Subcutaneous abdominal adipose tissue (tissue), 5 donors: Measurements from ENCODE around the gene PHF2.

ENCODE experiments used
- H3K27ac ChIP-seq: one replicate; pipeline ENCODE4 v1.7.0; 2013; ENCODE audit warnings: low read depth, mild to moderate bottlenecking, inconsistent platforms, low read length, moderate library complexity
- H3K27me3 ChIP-seq, 5 donors: one replicate each; pipeline ENCODE4 v1.7.0; 2013; ENCODE audit warnings: low read length in 5 of 5, inconsistent platforms in 1 of 5; ENCODE audit not compliant: control insufficient read depth in 5 of 5, insufficient read depth in 4 of 5
- H3K36me3 ChIP-seq, 5 donors: one replicate each; pipeline ENCODE4 v1.7.0; 2013; ENCODE audit warnings: low read length in 5 of 5; ENCODE audit not compliant: control insufficient read depth in 5 of 5, insufficient read depth in 5 of 5
- H3K4me1 ChIP-seq, 5 donors: one replicate each; pipeline ENCODE4 v1.7.0; 2013; ENCODE audit warnings: low read length in 5 of 5, mild to moderate bottlenecking in 3 of 5, moderate library complexity in 1 of 5; ENCODE audit not compliant: control insufficient read depth in 5 of 5, insufficient read depth in 5 of 5
- H3K4me3 ChIP-seq, 5 donors: one replicate each; pipeline ENCODE4 v1.7.0; 2013; ENCODE audit warnings: low read length in 5 of 5, low read depth in 1 of 5
- H3K9ac ChIP-seq, 5 donors: one replicate each; pipeline ENCODE4 v1.7.0; 2013; ENCODE audit warnings: low read length in 5 of 5, mild to moderate bottlenecking in 4 of 5, moderate library complexity in 3 of 5
- H3K9me3 ChIP-seq, 5 donors: one replicate each; pipeline ENCODE4 v1.7.0; 2013; ENCODE audit warnings: low read length in 5 of 5; ENCODE audit not compliant: control insufficient read depth in 5 of 5
- donor health status: healthy.
- donor health status: healthy.
- donor health status: healthy.
- donor health status: healthy.
- donor health status: healthy.

PHF2 gene

DNA sequence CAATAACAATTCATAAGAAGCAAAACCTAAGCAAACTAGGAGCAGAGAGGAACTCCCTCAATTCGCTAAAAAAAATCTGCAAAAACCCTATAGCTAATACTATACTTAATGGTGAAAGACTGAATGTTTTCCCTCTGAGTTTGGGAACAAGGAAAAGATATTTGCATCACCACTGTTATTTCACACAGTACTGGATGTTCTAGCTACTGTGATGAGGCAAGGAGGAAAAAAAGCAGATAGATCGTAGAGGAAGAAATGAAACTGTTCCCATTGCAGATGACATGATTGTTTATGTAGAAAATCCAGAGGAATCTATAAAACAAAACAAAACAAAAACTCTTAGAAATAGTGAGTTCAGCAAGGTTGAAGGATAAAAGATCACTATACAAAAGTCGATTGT is 116.7 kb downstream of the PHF2 start:
- peaks cover 0 to 3% (median 0%) of the 10 kb centered on the region in 5 donors for H3K27me3 ChIP-seq
- no peaks in the 10 kb centered on the region for H3K36me3 ChIP-seq
- no peak overlapping the region for H3K9ac ChIP-seq
- H3K4me1 ChIP-seq = no peaks in the 10 kb centered on the region
- H3K27ac ChIP-seq = no peak overlapping the region
- H3K9me3 ChIP-seq = peaks cover 15 to 30% (median 19%) of the 10 kb centered on the region in 5 donors
- H3K4me3 ChIP-seq = no peak overlapping the region

GRCh38 chr9:93697352-93698139 is 121.2 kb downstream of the PHF2 start:
- Histone ChIP-seq H3K4me3 (no peak overlapping the region), H3K4me1 (no peaks in the 10 kb centered on the region), H3K9ac (no peak overlapping the region), H3K27me3 (peaks cover 0 to 6% (median 0%) of the 10 kb centered on the region in 5 donors), H3K27ac (no peak overlapping the region), H3K9me3 (peaks cover 0 to 36% (median 20%) of the 10 kb centered on the region in 5 donors), H3K36me3 (no peaks in the 10 kb centered on the region)

DNA sequence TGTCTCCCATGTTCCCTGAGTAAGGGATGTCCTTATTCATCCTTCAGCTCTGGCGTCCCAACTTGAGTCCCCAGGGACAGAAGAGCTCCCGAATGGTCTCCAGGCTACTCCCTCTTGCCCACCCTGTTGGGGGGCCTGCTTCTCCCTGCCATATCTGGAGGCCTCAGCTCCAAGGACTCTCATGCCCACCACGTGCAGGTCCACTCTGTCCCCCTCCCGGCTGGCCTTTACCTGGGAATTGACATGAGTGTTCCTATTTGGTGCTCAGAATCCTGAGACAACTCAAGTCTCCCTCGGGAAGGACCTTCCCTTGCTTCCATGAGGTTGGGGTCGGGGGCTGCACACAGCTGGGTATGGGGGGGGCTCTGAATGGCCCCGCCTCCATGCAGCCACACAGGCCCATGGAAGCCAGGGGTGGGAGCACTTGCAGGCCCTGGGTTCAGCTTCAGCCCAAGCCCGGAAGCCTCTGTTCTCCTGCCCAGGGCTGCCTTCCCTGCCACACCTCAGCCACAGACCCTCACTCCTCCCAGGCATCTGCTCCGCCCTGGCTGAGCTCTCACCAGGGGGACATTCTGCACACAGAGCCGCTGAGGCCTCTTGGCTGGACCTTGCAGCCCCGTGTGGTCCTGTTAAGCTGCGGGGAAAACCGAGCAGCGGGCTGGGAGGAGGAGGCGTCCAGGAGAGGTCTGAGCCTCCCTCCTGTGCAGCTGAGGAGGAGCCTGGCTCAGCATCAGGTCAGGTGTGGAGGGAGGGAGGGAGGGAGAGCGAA is 121.9 kb downstream of the PHF2 start:
- Histone ChIP-seq H3K9ac (no peak overlapping the region), H3K4me1 (no peaks in the 10 kb centered on the region), H3K9me3 (peaks cover 0 to 36% (median 20%) of the 10 kb centered on the region in 5 donors), H3K36me3 (no peaks in the 10 kb centered on the region), H3K27me3 (peaks cover 0 to 6% (median 0%) of the 10 kb centered on the region in 5 donors), H3K27ac (no peak overlapping the region), H3K4me3 (no peak overlapping the region)

DNA sequence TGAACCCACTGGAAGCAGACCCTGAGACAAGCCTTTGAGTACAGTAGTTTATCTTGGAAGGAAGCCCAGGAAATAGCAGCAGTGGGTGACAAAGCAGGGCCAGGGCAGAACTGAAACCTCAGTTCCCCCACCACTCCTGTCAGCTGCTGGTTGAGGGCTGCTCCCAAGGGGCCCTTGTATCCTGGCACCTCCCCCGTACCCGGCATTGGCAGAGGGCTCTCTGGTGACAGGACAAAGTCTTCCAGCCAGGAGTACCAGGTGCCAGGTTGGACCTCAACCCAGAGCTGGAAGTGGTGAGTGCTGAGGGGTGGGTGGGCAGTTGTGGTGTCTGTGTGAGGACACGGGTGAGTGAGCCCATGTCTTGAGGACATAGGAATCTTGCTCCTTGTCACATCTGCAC is 123.3 kb downstream of the PHF2 start:
- H3K36me3 ChIP-seq = no peaks in the 10 kb centered on the region
- no peak overlapping the region for H3K9ac ChIP-seq
- peaks cover 0 to 6% (median 0%) of the 10 kb centered on the region in 5 donors for H3K27me3 ChIP-seq
- no peak overlapping the region for H3K4me3 ChIP-seq
- peaks cover 0 to 36% (median 20%) of the 10 kb centered on the region in 5 donors for H3K9me3 ChIP-seq
- H3K27ac ChIP-seq = no peak overlapping the region
- H3K4me1 ChIP-seq = no peaks in the 10 kb centered on the region

DNA sequence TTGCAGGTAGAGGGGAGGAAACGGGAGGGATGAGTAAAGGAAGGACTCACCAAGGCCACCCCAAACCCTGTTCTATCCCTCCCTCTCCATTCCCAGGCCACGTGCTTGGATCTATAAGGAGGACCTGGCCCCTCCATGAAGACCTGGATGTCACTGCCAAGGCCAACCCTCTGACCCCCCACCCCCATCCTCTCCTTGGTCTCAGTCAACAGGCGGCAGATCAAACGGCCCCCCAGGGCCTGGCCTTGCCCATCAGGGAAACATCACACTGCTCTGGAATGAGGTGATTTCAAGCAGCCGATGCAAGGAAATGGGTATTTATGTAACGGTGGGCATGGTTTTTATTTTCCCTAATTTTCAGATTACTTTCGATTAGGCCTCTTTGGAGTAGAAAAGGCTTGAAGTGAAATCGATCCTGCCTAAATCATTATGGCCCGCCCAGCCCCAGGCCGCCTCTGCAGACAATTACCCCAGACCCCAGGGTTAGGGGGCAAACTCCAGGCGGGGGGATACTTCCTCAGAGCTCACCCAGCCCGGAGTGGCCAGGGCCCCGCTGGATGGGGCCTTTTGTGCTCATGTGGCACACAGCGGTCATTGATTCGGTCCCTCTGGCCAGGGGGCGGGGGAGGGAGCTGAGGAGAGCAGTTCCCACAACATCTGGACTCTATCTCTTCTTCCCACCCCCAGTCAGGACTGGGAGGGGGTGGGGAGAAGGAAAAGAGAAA is 125.3 kb downstream of the PHF2 start:
- Histone ChIP-seq H3K9ac (no peak overlapping the region), H3K27me3 (peaks cover 0 to 6% (median 0%) of the 10 kb centered on the region in 5 donors), H3K27ac (no peak overlapping the region), H3K36me3 (no peaks in the 10 kb centered on the region), H3K9me3 (peaks cover 0 to 32% (median 18%) of the 10 kb centered on the region in 5 donors), H3K4me3 (no peak overlapping the region), H3K4me1 (no peaks in the 10 kb centered on the region)

DNA sequence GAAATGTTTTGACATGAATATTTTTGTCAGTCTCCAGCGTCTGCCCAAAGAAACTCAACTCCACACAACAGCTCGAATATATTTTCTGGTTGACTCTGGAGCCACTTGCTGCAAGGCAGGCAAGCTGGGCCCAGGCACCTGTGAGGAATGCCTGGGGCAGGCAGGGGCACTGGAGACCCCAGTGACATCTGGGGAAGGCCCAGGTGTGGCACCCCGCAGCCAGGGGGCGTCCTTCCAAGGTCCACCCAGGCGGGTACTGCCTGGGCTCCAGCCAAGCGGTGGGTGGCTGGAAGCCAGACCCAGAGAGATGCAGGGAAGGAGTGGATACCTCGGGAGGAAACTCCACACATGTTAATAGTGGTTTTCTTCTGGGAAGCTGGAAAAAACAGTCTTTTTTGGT is 125.9 kb downstream of the PHF2 start:
- Histone ChIP-seq H3K27me3 (peaks cover 0 to 6% (median 0%) of the 10 kb centered on the region in 5 donors), H3K9me3 (peaks cover 0 to 35% (median 18%) of the 10 kb centered on the region in 5 donors), H3K27ac (no peak overlapping the region), H3K9ac (no peak overlapping the region), H3K4me3 (no peak overlapping the region), H3K4me1 (no peaks in the 10 kb centered on the region), H3K36me3 (no peaks in the 10 kb centered on the region)

- Histone ChIP-seq H3K27ac (no peak overlapping the region), H3K4me3 (no peak overlapping the region), H3K27me3 (peaks cover 0 to 5% (median 4%) of the 10 kb centered on the region in 5 donors), H3K4me1 (no peaks in the 10 kb centered on the region), H3K9ac (no peak overlapping the region), H3K36me3 (no peaks in the 10 kb centered on the region), H3K9me3 (peaks cover 0 to 9% (median 8%) of the 10 kb centered on the region in 5 donors)
Observed at GRCh38 chr9:93708289-93708986, 132.1 kb downstream of the PHF2 start.

GRCh38 chr9:93708987-93709302 is 132.6 kb downstream of the PHF2 start:
- Histone ChIP-seq H3K27ac (no peak overlapping the region), H3K9ac (no peak overlapping the region), H3K36me3 (no peaks in the 10 kb centered on the region), H3K27me3 (peaks cover 0 to 5% (median 4%) of the 10 kb centered on the region in 5 donors), H3K9me3 (peaks cover 0 to 9% (median 8%) of the 10 kb centered on the region in 5 donors), H3K4me3 (no peak overlapping the region), H3K4me1 (no peaks in the 10 kb centered on the region)

GRCh38 chr9:93709600-93710369 is 133.4 kb downstream of the PHF2 start:
- H3K4me3 ChIP-seq = no peak overlapping the region
- no peak overlapping the region for H3K9ac ChIP-seq
- no peak overlapping the region for H3K27ac ChIP-seq
- no peaks in the 10 kb centered on the region for H3K36me3 ChIP-seq
- peaks cover 0 to 9% (median 8%) of the 10 kb centered on the region in 5 donors for H3K9me3 ChIP-seq
- no peaks in the 10 kb centered on the region for H3K4me1 ChIP-seq
- peaks cover 0 to 5% (median 4%) of the 10 kb centered on the region in 5 donors for H3K27me3 ChIP-seq
